ENCODE measurements around the gene ZRANB3.

GRCh38 chr2:135186054-135186453 is 345.0 kb downstream of the ZRANB3 start:
- no peak for TF ChIP-seq POLR2AphosphoS5 (IDR thresholded peaks at IDR 0.05; ENCODE audit: borderline replicate concordance, low read depth, low read length)
- no peak for TF ChIP-seq EZH2 (IDR thresholded peaks at IDR 0.05)
- no peak for TF ChIP-seq FOXP2 (optimal IDR thresholded peaks at IDR 0.05; ENCODE audit: control extremely low read depth, extremely low read length, insufficient read depth)
